ENCODE data around the gene PRMT9. TPM values are rescaled to one million over a fixed set of nuclear protein-coding genes. Genes with fewer than 3 reads are reported as not detected.

PRMT9 gene
- polyA plus RNA-seq, 1 experiment, result 12.4 TPM

GRCh38 chr4:147714575-147715401 is 30.8 kb upstream of the PRMT9 start:
- H3K27me3 ChIP-seq (ENCODE audit: control insufficient read depth, insufficient read depth, low read length), result no peaks in the 10 kb centered on the region
- H3K9me3 ChIP-seq (ENCODE audit: control insufficient read depth, insufficient read depth, low read length), result peaks cover 3% of the 10 kb centered on the region; the same call in 1 of the 2 replicates
- no peak for TF ChIP-seq CTCF (IDR thresholded peaks at IDR 0.05; ENCODE audit: low read depth, low read length)
- no peak overlapping the region for H3K27ac ChIP-seq (ENCODE audit: low read depth, low read length)
- no peak overlapping the region for H3K4me3 ChIP-seq (ENCODE audit: low read depth, low read length)
- CTCF ChIA-PET, result interaction anchor here (3.7 kb wide), 1 partner anchor 151 kb away, joined by 74 read pairs; no protein-coding TSS in a partner anchor
- POLR2A ChIA-PET, result interaction anchor here (1.4 to 2.2 kb wide), 2 partner anchors 17 to 27 kb away, joined by 5 to 9 read pairs; partner anchors contain the start of gene ARHGAP10
- peak; percentile 60 for DNase-seq (ENCODE audit: low read depth, low spot score)

- CTCF ChIA-PET, result interaction anchor here (0.7 to 6.5 kb wide), 5 partner anchors 9 to 583 kb away, joined by 3 to 123 read pairs (median 6); no protein-coding TSS in a partner anchor
- Histone ChIP-seq H3K9me3 (ENCODE audit: control insufficient read depth, insufficient read depth, low read length) (peaks cover 3% of the 10 kb centered on the region; the same call in 1 of the 2 replicates), H3K27ac (ENCODE audit: low read depth, low read length) (no peak overlapping the region), H3K27me3 (ENCODE audit: control insufficient read depth, insufficient read depth, low read length) (no peaks in the 10 kb centered on the region), H3K4me3 (ENCODE audit: low read depth, low read length) (no peak overlapping the region)
- no peak for TF ChIP-seq CTCF (IDR thresholded peaks at IDR 0.05; ENCODE audit: low read depth, low read length)
- DNase-seq (ENCODE audit: low read depth, low spot score), result no peak
- POLR2A ChIA-PET, result no interaction called here
These were observed 26.0 kb upstream of the PRMT9 start for GRCh38 chr4:147709999-147710398.

GRCh38 chr4:147707892-147708672 is 24.1 kb upstream of the PRMT9 start:
- CTCF ChIA-PET, result interaction anchor here (0.5 to 6.5 kb wide), 42 partner anchors 9 to 597 kb away, joined by 3 to 123 read pairs (median 4); partner anchors contain the start of genes ARHGAP10 and PRMT9
- TF ChIP-seq CTCF (IDR thresholded peaks at IDR 0.05; ENCODE audit: low read depth, low read length), result peak; percentile 86
- no peaks in the 10 kb centered on the region for H3K27me3 ChIP-seq (ENCODE audit: control insufficient read depth, insufficient read depth, low read length)
- no peak overlapping the region for H3K27ac ChIP-seq (ENCODE audit: low read depth, low read length)
- DNase-seq (ENCODE audit: low read depth, low spot score), result no peak
- peaks cover 3% of the 10 kb centered on the region; the same call in 1 of the 2 replicates for H3K9me3 ChIP-seq (ENCODE audit: control insufficient read depth, insufficient read depth, low read length)
- H3K4me3 ChIP-seq (ENCODE audit: low read depth, low read length), result no peak overlapping the region
- POLR2A ChIA-PET, result no interaction called here

- peaks cover 5% of the 10 kb centered on the region for H3K9me3 ChIP-seq (ENCODE audit: control insufficient read depth, insufficient read depth, low read length)
- CTCF ChIA-PET, result interaction anchor here (6.5 kb wide), 1 partner anchor 161 kb away, joined by 123 read pairs; no protein-coding TSS in a partner anchor
- DNase-seq (ENCODE audit: low read depth, low spot score), result no peak
- no peak for TF ChIP-seq CTCF (IDR thresholded peaks at IDR 0.05; ENCODE audit: low read depth, low read length)
- POLR2A ChIA-PET, result no interaction called here
- no peaks in the 10 kb centered on the region for H3K27me3 ChIP-seq (ENCODE audit: control insufficient read depth, insufficient read depth, low read length)
- no peak overlapping the region for H3K27ac ChIP-seq (ENCODE audit: low read depth, low read length)
- no peak overlapping the region for H3K4me3 ChIP-seq (ENCODE audit: low read depth, low read length)
These were observed 20.9 kb upstream of the PRMT9 start for GRCh38 chr4:147704846-147705245.

Measured in AG04450 (cell line).